Left ventricle myocardium inferior (tissue), 1 donor: ENCODE results near the gene HOXB13. TPM values are rescaled to one million over a fixed set of nuclear protein-coding genes. Genes with fewer than 3 reads are reported as not detected.

Source experiments
- DNase-seq: peaks from one replicate; pipeline ENCODE4 v3.0.0-alpha.2; 2020
- H3K27ac ChIP-seq: fragments of 200-600 bp; replicated peaks from 2 replicates; pipeline ENCODE4 v1.8.0; 2021
- H3K27me3 ChIP-seq: fragments of 200-600 bp; 2 replicates; pipeline ENCODE4 v1.8.0; 2021; ENCODE audit warnings: low read depth
- H3K36me3 ChIP-seq: fragments of 200-600 bp; 2 replicates; pipeline ENCODE4 v1.8.0; 2021
- H3K4me1 ChIP-seq: fragments of 200-600 bp; 2 replicates; pipeline ENCODE4 v1.8.0; 2021
- H3K4me3 ChIP-seq: fragments of 200-600 bp; 2 replicates; pipeline ENCODE4 v1.8.0; 2021; ENCODE audit warnings: mild to moderate bottlenecking, moderate library complexity
- H3K9me3 ChIP-seq: fragments of 200-600 bp; replicated peaks from 2 replicates; pipeline ENCODE4 v1.8.0; 2021
- CTCF ChIP-seq: fragments of 200-600 bp; IDR thresholded peaks from 2 replicates; pipeline ENCODE4 v1.8.0; 2021; ENCODE audit warnings: antibody characterized with exemption, mild to moderate bottlenecking, borderline replicate concordance
- intact Hi-C: fragments of 100-400 bp; cut with micrococcal nuclease; formaldehyde crosslinking; loops from one replicate; pipeline ENCODE4 v1.11.0; 2022
- total RNA-seq: library from RNA; stranded (reverse); fragmentation: NEBNext Ultra II Directional; extraction: Animal tissue kit (Norgen Biotek cat#: 25700); gene quantifications from one replicate; pipeline ENCODE4 v1.2.1, GENCODE V29; 2021
- donor health status: DM: no; HTN: yes; CAD: no; lungs with severe emphysema.

The HOXB13 gene
- total RNA-seq, 1 donor from 2014 or later: not detected

GRCh38 chr17:48767263-48767774 lies 38.8 kb upstream of the HOXB13 start:
- Histone ChIP-seq H3K36me3 (no peaks in the 10 kb centered on the region), H3K27me3 (peaks cover 98% of the 10 kb centered on the region), H3K4me1 (no peaks in the 10 kb centered on the region), H3K27ac (no peak overlapping the region), H3K9me3 (no peaks in the 10 kb centered on the region), H3K4me3 (no peak overlapping the region)
- intact Hi-C loops: no loop called here
- TF ChIP-seq CTCF: no peak
- no peak for DNase-seq

GRCh38 chr17:48761114-48761513 lies 32.6 kb upstream of the HOXB13 start:
- no peaks in the 10 kb centered on the region for H3K4me1 ChIP-seq
- H3K27ac ChIP-seq: no peak overlapping the region
- H3K9me3 ChIP-seq: no peaks in the 10 kb centered on the region
- no peaks in the 10 kb centered on the region for H3K36me3 ChIP-seq
- H3K27me3 ChIP-seq: peaks cover 100% of the 10 kb centered on the region
- DNase-seq: no peak
- H3K4me3 ChIP-seq: no peak overlapping the region
- intact Hi-C loops: no loop called here
- no peak for TF ChIP-seq CTCF

GRCh38 chr17:48760411-48760810 lies 31.9 kb upstream of the HOXB13 start:
- H3K4me3 ChIP-seq: no peak overlapping the region
- H3K27me3 ChIP-seq: peaks cover 100% of the 10 kb centered on the region
- H3K4me1 ChIP-seq: peaks cover under 1% of the 10 kb centered on the region
- no peak for TF ChIP-seq CTCF
- no peak overlapping the region for H3K27ac ChIP-seq
- H3K9me3 ChIP-seq: no peaks in the 10 kb centered on the region
- DNase-seq: no peak
- intact Hi-C loops: no loop called here
- no peaks in the 10 kb centered on the region for H3K36me3 ChIP-seq

GRCh38 chr17:48759288-48759687 lies 30.7 kb upstream of the HOXB13 start:
- Histone ChIP-seq H3K36me3 (no peaks in the 10 kb centered on the region), H3K27ac (no peak overlapping the region), H3K27me3 (peaks cover 100% of the 10 kb centered on the region), H3K4me1 (peaks cover 11% of the 10 kb centered on the region), H3K9me3 (no peaks in the 10 kb centered on the region), H3K4me3 (no peak overlapping the region)
- intact Hi-C loops: no loop called here
- no peak for DNase-seq
- no peak for TF ChIP-seq CTCF

GRCh38 chr17:48757524-48757961 lies 29.0 kb upstream of the HOXB13 start:
- peaks cover 100% of the 10 kb centered on the region for H3K27me3 ChIP-seq
- H3K27ac ChIP-seq: no peak overlapping the region
- no peaks in the 10 kb centered on the region for H3K9me3 ChIP-seq
- DNase-seq: no peak
- H3K36me3 ChIP-seq: no peaks in the 10 kb centered on the region
- H3K4me3 ChIP-seq: no peak overlapping the region
- intact Hi-C loops: no loop called here
- TF ChIP-seq CTCF: no peak
- peaks cover 19% of the 10 kb centered on the region for H3K4me1 ChIP-seq
